ENCODE data around the gene NEMP2.

Gene NEMP2

GRCh38 chr2:190554357-190555006, 20.0 kb upstream of the NEMP2 start:
- DNase-seq (ENCODE audit: low read depth in 2 of 2) = no peak

- no peak for DNase-seq (ENCODE audit: low read depth in 2 of 2)
Observed at GRCh38 chr2:190553254-190553653, 18.7 kb upstream of the NEMP2 start.

GRCh38 chr2:190551928-190552327, 17.4 kb upstream of the NEMP2 start:
- DNase-seq (ENCODE audit: low read depth in 2 of 2) = no peak

DNA sequence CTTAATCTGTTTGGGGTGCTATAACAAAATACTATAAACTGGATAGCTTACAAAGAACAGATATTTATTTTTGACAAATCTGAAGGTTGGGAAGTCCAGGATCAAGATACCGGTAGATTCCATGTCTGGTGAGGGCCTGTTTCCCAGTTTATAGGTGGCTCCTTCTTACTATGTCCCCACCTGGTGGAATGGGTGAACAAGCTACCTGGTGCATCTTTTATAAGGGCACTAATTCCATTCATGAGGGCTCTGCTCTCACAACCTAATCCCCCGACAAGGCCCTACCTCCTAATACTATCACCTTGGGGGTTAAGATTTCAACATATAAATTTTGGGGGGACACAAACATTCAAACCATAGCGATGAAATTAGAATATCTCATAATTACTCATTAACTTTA, 15.6 kb upstream of the NEMP2 start:
- no peak for DNase-seq (ENCODE audit: low read depth in 2 of 2)

GRCh38 chr2:190547886-190548285, 13.4 kb upstream of the NEMP2 start:
- no peak for DNase-seq (ENCODE audit: low read depth in 2 of 2)

GRCh38 chr2:190546734-190547133, 12.2 kb upstream of the NEMP2 start:
- no peak for DNase-seq (ENCODE audit: low read depth in 2 of 2)

DNA sequence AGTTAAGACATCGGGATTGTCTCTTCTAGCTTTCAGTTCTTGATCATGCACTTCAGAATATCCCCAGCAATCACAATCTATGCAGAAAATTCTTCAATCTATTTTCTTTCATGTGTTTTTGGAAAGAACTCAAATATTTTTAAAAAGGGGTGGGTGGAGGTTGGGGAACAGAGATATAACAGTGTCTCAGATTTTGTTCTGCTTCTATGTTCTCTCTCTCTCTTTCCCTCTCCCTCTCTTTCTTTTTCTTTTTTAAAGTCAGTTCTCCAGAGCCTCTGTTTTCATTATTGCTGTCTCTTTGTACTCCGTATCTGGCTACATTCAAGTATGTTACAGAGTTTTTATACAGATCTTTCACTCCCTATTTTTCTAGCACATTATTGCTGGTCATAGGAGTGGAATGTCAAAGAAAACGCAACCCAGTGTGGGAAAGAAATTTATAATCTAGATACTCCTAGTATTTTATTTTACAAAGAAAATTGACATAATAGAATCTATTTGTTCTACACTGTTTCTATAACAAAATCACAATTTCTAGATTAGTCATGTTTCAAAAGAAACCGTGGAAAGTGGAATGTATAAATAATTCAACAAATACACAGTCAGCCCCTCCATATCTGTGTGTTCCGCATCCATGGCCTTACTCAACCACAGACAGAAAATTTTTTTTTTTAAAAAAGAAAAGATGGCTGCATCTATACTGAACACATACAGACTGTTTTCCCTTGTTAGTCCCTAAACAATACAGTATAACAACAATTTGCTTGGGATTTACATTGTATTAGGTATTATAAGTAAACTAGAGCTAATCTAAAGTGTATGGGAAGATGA, 11.2 kb upstream of the NEMP2 start:
- no peak for DNase-seq (ENCODE audit: low read depth in 2 of 2)

GRCh38 chr2:190545093-190545492, 10.6 kb upstream of the NEMP2 start:
- DNase-seq (ENCODE audit: low read depth in 2 of 2) = no peak

DNA sequence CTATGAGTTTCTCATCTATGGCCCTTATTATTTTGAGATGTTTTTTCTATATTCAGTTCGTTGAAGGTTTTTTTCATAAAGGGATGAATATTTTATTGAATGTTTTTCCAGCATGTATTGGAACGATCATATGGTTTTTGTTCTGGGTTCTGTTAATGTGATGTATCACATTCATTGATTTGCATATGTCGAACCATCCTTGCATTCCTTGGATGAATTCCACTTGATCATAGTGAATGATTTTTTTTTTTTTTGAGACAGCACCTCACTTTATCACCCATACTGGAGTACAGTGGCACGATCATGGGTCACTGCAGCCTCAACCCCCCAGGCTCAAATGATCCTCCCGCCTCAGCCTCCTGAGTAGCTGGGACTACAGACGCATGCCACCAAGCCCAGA, 5.5 kb upstream of the NEMP2 start:
- no peak for DNase-seq (ENCODE audit: low read depth in 2 of 2)

- no peak for DNase-seq (ENCODE audit: low read depth in 2 of 2)
Observed at GRCh38 chr2:190538201-190538600, 3.7 kb upstream of the NEMP2 start.

- no peak for DNase-seq (ENCODE audit: low read depth in 2 of 2)
Observed at GRCh38 chr2:190537765-190538164, 3.2 kb upstream of the NEMP2 start.

GRCh38 chr2:190535586-190535985, 1.1 kb upstream of the NEMP2 start:
- no peak for DNase-seq (ENCODE audit: low read depth in 2 of 2)

- no peak for DNase-seq (ENCODE audit: low read depth in 2 of 2)
Observed at GRCh38 chr2:190535121-190535439, 558 bp upstream of the NEMP2 start.

- no peak for DNase-seq (ENCODE audit: low read depth in 2 of 2)
Observed at GRCh38 chr2:190533968-190534309, 583 bp downstream of the NEMP2 start.

DNA sequence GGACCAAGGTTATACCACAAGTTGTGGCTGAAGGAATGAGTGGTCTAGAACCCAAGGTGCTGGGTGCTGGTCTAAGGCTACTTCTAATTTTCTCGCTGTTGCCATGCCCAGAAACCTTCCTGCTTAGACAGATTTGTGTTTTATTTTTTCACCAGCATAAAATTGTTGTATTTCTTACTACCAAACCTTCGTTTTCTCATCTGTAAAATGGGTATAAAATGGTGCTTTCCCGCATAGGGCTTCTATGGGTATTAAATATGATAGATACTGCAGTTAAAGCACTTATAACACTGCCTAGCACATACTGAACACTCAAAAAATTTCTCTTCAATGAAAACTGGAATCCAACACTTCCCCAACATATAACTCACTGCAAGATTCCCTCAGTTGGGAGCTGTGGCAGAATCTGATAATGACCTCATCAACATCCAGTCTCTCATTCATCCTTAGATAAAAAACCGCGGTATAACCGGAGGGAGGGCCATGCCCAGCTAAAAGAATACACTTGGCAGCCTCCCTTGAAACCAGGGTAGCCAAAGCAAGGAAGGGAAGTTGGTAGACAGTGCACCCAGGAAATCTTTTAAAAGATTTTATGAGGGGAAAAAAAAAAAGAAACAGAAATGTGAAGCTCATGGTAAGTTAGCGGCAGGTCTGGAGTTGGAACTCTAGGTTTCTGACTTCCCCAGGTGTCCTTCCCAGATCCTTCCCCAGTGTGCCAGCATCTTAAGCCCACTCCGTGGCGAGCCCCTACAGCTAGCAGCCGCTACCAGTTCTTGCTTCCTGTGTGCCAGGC, 1.2 kb downstream of the NEMP2 start:
- DNase-seq (ENCODE audit: low read depth in 2 of 2) = no peak

- no peak for DNase-seq (ENCODE audit: low read depth in 2 of 2)
Observed at GRCh38 chr2:190532581-190532980, 1.9 kb downstream of the NEMP2 start.

DNA sequence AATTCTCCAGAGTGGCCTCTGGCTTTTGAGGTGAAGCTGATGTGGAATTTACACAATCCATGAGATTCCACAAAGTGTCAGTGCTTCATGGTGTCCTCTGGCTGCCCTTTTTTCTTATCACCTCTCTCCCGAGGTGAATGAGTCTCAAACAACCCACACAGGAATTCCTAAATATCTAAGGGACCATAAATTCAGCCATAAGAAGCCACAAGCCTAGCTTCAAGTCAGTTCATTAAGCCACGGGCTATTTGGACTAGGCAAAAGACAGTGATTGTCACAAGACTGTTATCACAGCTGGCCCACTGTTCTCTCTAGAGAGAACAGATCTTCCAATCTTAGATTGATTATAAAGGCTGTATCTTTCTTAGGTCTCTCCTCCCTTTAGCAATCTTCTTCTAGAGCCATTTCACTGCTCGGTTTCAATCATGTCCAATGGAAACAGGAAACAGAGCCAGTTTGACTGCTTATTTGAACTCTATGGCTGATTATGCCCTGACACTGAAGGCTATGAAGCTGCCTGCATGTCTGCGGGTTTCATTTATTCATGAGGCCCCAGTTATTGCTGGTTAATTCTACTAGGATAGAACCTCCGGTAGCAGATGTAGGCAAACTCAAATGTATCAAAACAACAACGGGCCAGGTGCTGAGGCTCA, 4.1 kb downstream of the NEMP2 start:
- DNase-seq (ENCODE audit: low read depth in 2 of 2) = peak; percentile 62 to 71

DNA sequence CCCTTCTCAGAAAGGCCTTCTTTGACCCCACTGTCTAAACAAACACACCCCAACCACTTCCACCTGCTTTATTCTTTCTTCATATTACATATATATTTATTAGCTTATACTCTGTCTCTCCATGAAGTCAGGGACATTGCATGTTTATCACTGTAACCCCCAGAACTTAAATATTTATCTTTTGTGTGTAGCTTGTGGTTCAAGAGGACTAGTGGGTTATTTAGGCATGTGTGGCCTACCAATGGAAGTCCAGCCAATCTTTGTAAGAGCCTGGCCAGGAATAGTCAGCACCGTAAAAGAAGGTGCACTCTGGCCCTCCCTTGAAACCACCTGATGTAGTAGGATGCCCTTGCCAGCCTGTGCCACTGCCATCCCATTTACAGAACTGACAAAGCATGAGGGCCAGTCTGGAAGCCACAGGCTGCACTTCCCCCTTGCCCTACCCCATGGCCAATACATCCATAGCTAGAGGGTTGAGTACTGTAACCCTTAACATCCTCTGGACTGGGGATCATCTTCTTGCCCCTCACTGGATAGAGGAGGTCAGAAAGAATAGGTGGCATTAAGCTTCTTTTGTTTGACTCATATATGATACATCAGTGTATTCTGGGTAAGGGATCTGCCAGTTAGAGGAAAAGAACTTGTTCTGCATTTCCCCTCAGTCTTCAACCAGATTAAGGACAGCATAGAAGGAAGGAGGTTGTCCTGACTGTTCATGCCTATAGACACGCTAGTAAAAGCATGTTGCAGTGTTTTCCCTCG, 4.9 kb downstream of the NEMP2 start:
- DNase-seq (ENCODE audit: low read depth in 2 of 2) = no peak

GRCh38 chr2:190528521-190529001, 6.0 kb downstream of the NEMP2 start:
- DNase-seq (ENCODE audit: low read depth in 2 of 2) = peak; percentile 51 to 62

DNA sequence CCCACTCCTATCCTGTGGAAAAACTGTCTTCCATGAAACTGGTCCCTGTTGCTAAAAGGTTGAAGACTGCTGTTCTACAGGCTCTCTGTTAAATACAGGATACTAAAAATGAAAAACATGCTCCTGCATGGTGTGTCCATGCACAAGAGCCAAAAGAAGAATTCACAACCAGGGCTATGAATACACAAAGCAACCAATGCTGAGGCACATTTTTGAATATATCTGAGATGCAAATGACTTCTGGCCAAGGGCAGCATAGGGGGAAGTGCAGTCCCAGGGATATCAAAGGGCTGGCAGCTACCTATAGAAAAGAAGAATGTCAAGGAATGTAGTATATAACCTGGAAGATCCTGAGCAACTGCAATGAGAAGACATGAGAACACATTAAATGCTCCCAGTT, 6.6 kb downstream of the NEMP2 start:
- DNase-seq (ENCODE audit: low read depth in 2 of 2) = no peak

DNA sequence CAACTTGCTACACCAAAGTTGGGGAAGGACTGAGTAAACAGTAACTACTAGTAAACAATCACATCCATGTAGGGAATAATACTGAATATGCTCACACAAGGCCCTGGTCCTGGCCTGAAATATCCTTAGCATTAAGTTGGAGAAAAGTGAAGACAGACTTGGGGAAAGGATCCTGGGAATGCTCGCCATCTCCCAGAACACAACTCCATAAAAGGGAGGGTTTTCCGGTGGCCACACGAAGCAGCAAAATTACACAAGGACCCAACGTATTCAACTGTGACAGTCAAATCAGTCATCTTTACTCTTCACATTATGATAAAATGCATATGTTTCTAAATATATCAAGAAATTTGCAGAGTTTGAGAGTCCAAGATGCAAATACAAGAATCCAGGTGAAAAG, 7.3 kb downstream of the NEMP2 start:
- DNase-seq (ENCODE audit: low read depth in 2 of 2) = no peak

All from fibroblast of skin of left quadriceps (primary cell).